Body of pancreas (tissue), 4 donors: ENCODE results near the gene YIPF4. TPM values are rescaled to one million over a fixed set of nuclear protein-coding genes. Genes with fewer than 3 reads are reported as not detected.

ENCODE experiments used
- ATAC-seq: fragments of 150-250 bp; one replicate; pipeline ENCODE4 v1.9.1; 2016
- DNase-seq, 4 donors: peaks; one replicate each; pipeline ENCODE4 v3.0.0-alpha.2; 2019
- H3K27ac ChIP-seq, 4 donors: fragments of 200-600 bp; sonication (generic); 1 replicate in 3 of 4; 2 replicates in 1 of 4; pipeline versions ENCODE4 v1.5.1 to v1.6.1; 2016 to 2019; ENCODE audit warnings: mild to moderate bottlenecking in 1 of 4, mixed read lengths in 1 of 4, moderate library complexity in 1 of 4
- H3K27me3 ChIP-seq, 2 donors: fragments of 200-600 bp; sonication (generic); one replicate each; pipeline ENCODE4 v1.6.0; 2016; ENCODE audit warnings: mild to moderate bottlenecking in 1 of 2
- H3K36me3 ChIP-seq, 2 donors: fragments of 200-600 bp; sonication (generic); replicated peaks in 1 of 2; 2 replicates each; pipeline ENCODE4 v1.5.1; 2016; ENCODE audit warnings: low read depth in 2 of 2; ENCODE audit not compliant: insufficient read depth in 1 of 2
- H3K4me1 ChIP-seq: fragments of 200-600 bp; sonication (generic); one replicate; pipeline ENCODE4 v1.6.0; 2016
- H3K4me3 ChIP-seq, 2 donors: fragments of 200-600 bp; sonication (generic); 1 replicate in 1 of 2; 2 replicates in 1 of 2; pipeline ENCODE4 v1.5.1; 2016 to 2019
- H3K9me3 ChIP-seq, 3 donors: fragments of 200-600 bp; sonication (generic); 1 replicate in 2 of 3; 2 replicates in 1 of 3; pipeline ENCODE4 v1.5.1; 2016
- CTCF ChIP-seq, 7 experiments: fragments of 450-650 bp in 4 of 7; fragments of 200-600 bp in 3 of 7; sonication (generic) in 3 of 7; IDR thresholded peaks; one replicate each; pipeline ENCODE4 v1.5.1; 2016 to 2019; ENCODE audit warnings: antibody characterized with exemption in 7 of 7
- POLR2A ChIP-seq, 3 donors: fragments of 450-650 bp; IDR thresholded peaks; one replicate each; pipeline ENCODE4 v1.6.1; 2016; ENCODE audit warnings: antibody characterized with exemption in 3 of 3, mild to moderate bottlenecking in 2 of 3
- WGBS, 2 donors: methylation state at CpG; one replicate each; pipeline ENCODE4 v1.1.5; 2017; 5-methylcytosine and 5-hydroxymethylcytosine counted together
- intact Hi-C: fragments of 100-400 bp; cut with DNase I; formaldehyde crosslinking; loops from one replicate; pipeline ENCODE4 v1.15.1; 2023
- total RNA-seq, 2 donors: library from RNA; depleted of rRNA; stranded (reverse); fragments of >200 nt; gene quantifications; one replicate each; pipeline ENCODE4 v1.1.0, GENCODE V29; 2016

Gene YIPF4
- total RNA-seq, 2 donors from 2014 or later, result 13.5 to 24.7 TPM

- no peak for DNase-seq
- 45 to 51% methylated on average over 5 of the region's 5 CpGs for WGBS, 2 donors
- H3K36me3 ChIP-seq, result peaks cover 0 to 2% of the 10 kb centered on the region in 2 donors
- H3K27me3 ChIP-seq, result no peaks in the 10 kb centered on the region
- intact Hi-C loops, result no loop called here
- H3K9me3 ChIP-seq, result no peaks in the 10 kb centered on the region
- TF ChIP-seq POLR2A (IDR thresholded peaks at IDR 0.05), result no peak
- TF ChIP-seq CTCF (IDR thresholded peaks at IDR 0.05), result no peak
- ATAC-seq, result no peak
- H3K4me3 ChIP-seq, result peak overlapping the region; percentile 92 to 96
- H3K4me1 ChIP-seq, result peaks cover 30% of the 10 kb centered on the region
- peak overlapping the region; percentile 26 to 91 (median 83) for H3K27ac ChIP-seq
Observed at GRCh38 chr2:32277363-32277673, 386 bp upstream of the YIPF4 start.

- Histone ChIP-seq H3K4me3 (peak overlapping the region; percentile 92 to 96), H3K27ac (peak overlapping the region in 3 of 4 donors; percentile 77 to 91 (median 89)), H3K4me1 (peaks cover 30% of the 10 kb centered on the region), H3K36me3 (peaks cover 0 to 2% of the 10 kb centered on the region in 2 donors), H3K9me3 (no peaks in the 10 kb centered on the region), H3K27me3 (no peaks in the 10 kb centered on the region)
- intact Hi-C loops, result no loop called here
- DNase-seq (no peak), ATAC-seq (no peak)
- no peak for TF ChIP-seq POLR2A (IDR thresholded peaks at IDR 0.05)
- no peak for TF ChIP-seq CTCF (IDR thresholded peaks at IDR 0.05)
- WGBS, 2 donors, result 3 to 9% methylated on average over 6 of the region's 6 CpGs
Observed at GRCh38 chr2:32278478-32278853, 762 bp downstream of the YIPF4 start.

GRCh38 chr2:32284321-32284720 is 6.6 kb downstream of the YIPF4 start:
- H3K4me1 ChIP-seq, result peaks cover 59% of the 10 kb centered on the region
- no peak for ATAC-seq
- H3K27me3 ChIP-seq, result no peaks in the 10 kb centered on the region
- no peaks in the 10 kb centered on the region for H3K9me3 ChIP-seq
- H3K27ac ChIP-seq, result peak overlapping the region in 1 of 4 donors; percentile 24
- TF ChIP-seq CTCF (IDR thresholded peaks at IDR 0.05), result no peak
- TF ChIP-seq POLR2A (IDR thresholded peaks at IDR 0.05), result no peak
- WGBS, 2 donors, result 64 to 70% methylated on average over 2 of the region's 2 CpGs
- H3K4me3 ChIP-seq, result no peak overlapping the region
- intact Hi-C loops, result no loop called here
- peaks cover 0 to 2% of the 10 kb centered on the region in 2 donors for H3K36me3 ChIP-seq
- peak in 1 of 4 donors; percentile 13 for DNase-seq

GRCh38 chr2:32289165-32289999 is 11.7 kb downstream of the YIPF4 start:
- DNase-seq, result no peak
- WGBS, 2 donors, result 20 to 23% methylated on average over 4 of the region's 4 CpGs
- Histone ChIP-seq H3K27me3 (no peaks in the 10 kb centered on the region), H3K36me3 (no peaks in the 10 kb centered on the region), H3K4me3 (no peak overlapping the region), H3K9me3 (no peaks in the 10 kb centered on the region), H3K4me1 (peaks cover 45% of the 10 kb centered on the region), H3K27ac (peak overlapping the region in 1 of 4 donors; percentile 65)
- no peak for TF ChIP-seq POLR2A (IDR thresholded peaks at IDR 0.05)
- TF ChIP-seq CTCF (IDR thresholded peaks at IDR 0.05), result no peak
- peak; percentile 40 for ATAC-seq
- intact Hi-C loops, result no loop called here

GRCh38 chr2:32290000-32290339 is 12.3 kb downstream of the YIPF4 start:
- Histone ChIP-seq H3K27me3 (no peaks in the 10 kb centered on the region), H3K36me3 (no peaks in the 10 kb centered on the region), H3K4me3 (no peak overlapping the region), H3K27ac (no peak overlapping the region), H3K9me3 (no peaks in the 10 kb centered on the region), H3K4me1 (peaks cover 39% of the 10 kb centered on the region)
- 65 to 72% methylated on average over 2 of the region's 2 CpGs for WGBS, 2 donors
- intact Hi-C loops, result no loop called here
- DNase-seq (no peak), ATAC-seq (no peak)
- TF ChIP-seq POLR2A (IDR thresholded peaks at IDR 0.05) (no peak), CTCF (IDR thresholded peaks at IDR 0.05) (no peak)
